Body of pancreas (tissue), 4 donors: ENCODE results near the gene ITPK1.

Experiments used
- POLR2A ChIP-seq, 3 donors: fragments of 450-650 bp; IDR thresholded peaks; one replicate each; pipeline ENCODE4 v1.6.1; 2016; ENCODE audit warnings: antibody characterized with exemption in 3 of 3, mild to moderate bottlenecking in 2 of 3
- TF ChIP-seq, protein P1 (sequence below), 7 experiments: fragments of 450-650 bp in 4 of 7; fragments of 200-600 bp in 3 of 7; sonication (generic) in 3 of 7; IDR thresholded peaks; one replicate each; pipeline ENCODE4 v1.5.1; 2016 to 2019; ENCODE audit warnings: antibody characterized with exemption in 7 of 7

DNA sequence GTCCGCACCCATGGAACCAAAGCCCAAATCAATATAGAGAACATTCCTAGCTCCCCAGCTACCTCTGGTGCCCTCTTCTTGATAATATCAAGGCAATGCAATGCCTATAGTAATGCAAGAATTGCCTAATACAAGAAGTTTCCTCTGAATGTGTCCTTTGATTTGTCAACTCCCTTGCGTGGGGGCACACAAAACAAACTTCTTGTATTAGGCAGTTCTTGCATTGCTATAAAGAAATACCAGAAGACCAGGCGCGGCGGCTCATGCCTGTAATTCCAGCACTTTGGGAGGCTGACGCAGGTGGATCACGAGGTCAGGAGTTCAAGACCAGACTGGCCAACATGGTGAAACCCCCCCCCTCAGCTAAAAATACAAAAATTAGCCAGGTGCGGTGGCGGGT lies 10.4 kb upstream of the ITPK1 start:
- TF ChIP-seq, protein P1, sequence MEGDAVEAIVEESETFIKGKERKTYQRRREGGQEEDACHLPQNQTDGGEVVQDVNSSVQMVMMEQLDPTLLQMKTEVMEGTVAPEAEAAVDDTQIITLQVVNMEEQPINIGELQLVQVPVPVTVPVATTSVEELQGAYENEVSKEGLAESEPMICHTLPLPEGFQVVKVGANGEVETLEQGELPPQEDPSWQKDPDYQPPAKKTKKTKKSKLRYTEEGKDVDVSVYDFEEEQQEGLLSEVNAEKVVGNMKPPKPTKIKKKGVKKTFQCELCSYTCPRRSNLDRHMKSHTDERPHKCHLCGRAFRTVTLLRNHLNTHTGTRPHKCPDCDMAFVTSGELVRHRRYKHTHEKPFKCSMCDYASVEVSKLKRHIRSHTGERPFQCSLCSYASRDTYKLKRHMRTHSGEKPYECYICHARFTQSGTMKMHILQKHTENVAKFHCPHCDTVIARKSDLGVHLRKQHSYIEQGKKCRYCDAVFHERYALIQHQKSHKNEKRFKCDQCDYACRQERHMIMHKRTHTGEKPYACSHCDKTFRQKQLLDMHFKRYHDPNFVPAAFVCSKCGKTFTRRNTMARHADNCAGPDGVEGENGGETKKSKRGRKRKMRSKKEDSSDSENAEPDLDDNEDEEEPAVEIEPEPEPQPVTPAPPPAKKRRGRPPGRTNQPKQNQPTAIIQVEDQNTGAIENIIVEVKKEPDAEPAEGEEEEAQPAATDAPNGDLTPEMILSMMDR (IDR thresholded peaks at IDR 0.05) = no peak
- TF ChIP-seq POLR2A (IDR thresholded peaks at IDR 0.05) = no peak
